Measurements from ENCODE around the gene PLAAT4.
"Not testable (repeated sequence)": the region's sequence is repeated elsewhere in the genome, so short reads cannot be mapped to it uniquely, and the experiment has no call there.

PLAAT4 gene

GRCh38 chr11:63532799-63533475, 3.7 kb upstream of the PLAAT4 start:
- DNase-seq (ENCODE audit: low read depth) = no peak
- H3K4me3 ChIP-seq (ENCODE audit: low read length) = no peak overlapping the region

GRCh38 chr11:63534076-63534475, 2.5 kb upstream of the PLAAT4 start:
- DNase-seq (ENCODE audit: low read depth) = no peak
- TF ChIP-seq CTCF (conservative IDR thresholded peaks at IDR 0.05; ENCODE audit: low read length) = no peak
- H3K4me3 ChIP-seq (ENCODE audit: low read length) = no peak overlapping the region

More at GRCh38 chr11:63532799-63533475, 3.7 kb upstream of the PLAAT4 start:
- TF ChIP-seq CTCF (conservative IDR thresholded peaks at IDR 0.05; ENCODE audit: low read length) = no peak

GRCh38 chr11:63534895-63535461, 1.6 kb upstream of the PLAAT4 start:
- TF ChIP-seq CTCF (conservative IDR thresholded peaks at IDR 0.05; ENCODE audit: low read length) = no peak
- H3K4me3 ChIP-seq (ENCODE audit: low read length) = no peak overlapping the region
- DNase-seq (ENCODE audit: low read depth) = no peak

GRCh38 chr11:63535734-63536133, 874 bp upstream of the PLAAT4 start:
- no peak for DNase-seq (ENCODE audit: low read depth)
- H3K4me3 ChIP-seq (ENCODE audit: low read length) = no peak overlapping the region
- TF ChIP-seq CTCF (conservative IDR thresholded peaks at IDR 0.05; ENCODE audit: low read length) = no peak

- TF ChIP-seq CTCF (conservative IDR thresholded peaks at IDR 0.05; ENCODE audit: low read length) = no peak
- H3K4me3 ChIP-seq (ENCODE audit: low read length) = peak overlapping the region; percentile 54
- peak; percentile 59 for DNase-seq (ENCODE audit: low read depth)
Observed at GRCh38 chr11:63537293-63538101, 889 bp downstream of the PLAAT4 start.

- not testable (repeated sequence) for H3K4me3 ChIP-seq (ENCODE audit: low read length)
Observed at GRCh38 chr11:63542506-63542905, 5.9 kb downstream of the PLAAT4 start.

GRCh38 chr11:63543711-63544110, 7.1 kb downstream of the PLAAT4 start:
- no peak for TF ChIP-seq CTCF (conservative IDR thresholded peaks at IDR 0.05; ENCODE audit: low read length)
- no peak overlapping the region for H3K4me3 ChIP-seq (ENCODE audit: low read length)
- DNase-seq (ENCODE audit: low read depth) = no peak

More at GRCh38 chr11:63542506-63542905, 5.9 kb downstream of the PLAAT4 start:
- DNase-seq (ENCODE audit: low read depth) = not testable (repeated sequence)

All from AG10803 (cell line).